Hepatocyte (in vitro differentiated cells): ENCODE measurements around the gene HPS5.
"Not testable (repeated sequence)": the region's sequence is repeated elsewhere in the genome, so short reads cannot be mapped to it uniquely, and the experiment has no call there.

ENCODE experiments used
- CTCF ChIP-seq: fragments of 200-600 bp; sonication (generic); IDR thresholded peaks from 2 replicates; pipeline ENCODE4 v1.5.1; 2016; ENCODE audit warnings: antibody characterized with exemption, mild to moderate bottlenecking; ENCODE audit not compliant: poor library complexity
- EZH2phosphoT487 ChIP-seq: fragments of 200-600 bp; sonication (generic); IDR thresholded peaks from one replicate; pipeline ENCODE4 v1.6.1; 2018; ENCODE audit warnings: antibody characterized with exemption, mild to moderate bottlenecking, low read depth, moderate library complexity; ENCODE audit not compliant: unreplicated experiment, severe bottlenecking

- not testable (repeated sequence) for TF ChIP-seq CTCF, EZH2phosphoT487
These were observed 52.7 kb downstream of the HPS5 start for GRCh38 chr11:18269252-18269651.
